HCT116 (cell line): ENCODE results near the gene MBOAT7. TPM values are rescaled to one million over a fixed set of nuclear protein-coding genes. Genes with fewer than 3 reads are reported as not detected.

ENCODE experiments used
- ATAC-seq: fragments of 200-7000 bp; cut with Tn5 transposase; 2 replicates; pipeline ENCODE4 v1.9.1; 2020; ENCODE audit warnings: mild to moderate bottlenecking, moderate library complexity
- BruUV-seq: library from RNA; stranded (reverse); fragments of 400-500 nt; replicated peaks from 2 replicates; lab custom pipeline; 2021; lab: Mats Ljungman, UMichigan
- CTCF ChIA-PET: fragments of 300-600 bp; sonication (Branson Sonifier 250); formaldehyde crosslinking; loops from one replicate; lab custom pipeline; 2021; ENCODE audit warnings: antibody characterized with exemption; lab: Charles Lee
- POLR2A ChIA-PET: fragments of 300-600, 350-600 bp; sonication (Branson Sonifier 250); formaldehyde crosslinking; loops from one replicate; lab custom pipeline; 2021; ENCODE audit warnings: antibody characterized with exemption; lab: Charles Lee
- RAD21 ChIA-PET, 2 experiments: fragments of 300-600 bp; sonication (Branson Sonifier 250); formaldehyde crosslinking; loops; one replicate each; lab custom pipeline; 2023; ENCODE audit warnings: low total read pairs in 2 of 2; ENCODE audit not compliant: uncharacterized antibody in 2 of 2, unreplicated experiment in 2 of 2, low non-redundant PET in 1 of 2; lab: Charles Lee
- DNase-seq: peaks from one replicate; pipeline ENCODE4 v3.0.0-alpha.2; 2010; ENCODE audit warnings: low read depth, low spot score
- H2AFZ ChIP-seq: fragments of 200-600 bp; shearing (Covaris generic), sonication (generic); 2 replicates; pipeline ENCODE4 v1.6.1; 2017; ENCODE audit warnings: low read depth, mixed run types, mixed read lengths, antibody characterized with exemption, low read length; ENCODE audit not compliant: poor library complexity, severe bottlenecking
- H3K27ac ChIP-seq: 2 replicates; pipeline ENCODE4 v1.5.1; 2012; ENCODE audit warnings: low read depth, low read length
- H3K27me3 ChIP-seq: fragments of 200-600 bp; sonication (generic); 2 replicates; pipeline ENCODE4 v1.6.1; 2016; ENCODE audit warnings: mixed run types, low read length, mixed read lengths; ENCODE audit not compliant: insufficient read depth
- H3K36me3 ChIP-seq, 2 experiments: fragments of 200-500 bp in 1 of 2; fragments of 200-600 bp in 1 of 2; sonication (Bioruptor generic) in 1 of 2; sonication (generic) in 1 of 2; 2 replicates each; pipeline versions ENCODE4 v1.5.1 to v1.6.1; 2014 to 2016; ENCODE audit warnings: low read length in 2 of 2, inconsistent platforms in 1 of 2, mixed read lengths in 1 of 2, mixed run types in 1 of 2; ENCODE audit not compliant: insufficient read depth in 2 of 2, control insufficient read depth in 1 of 2
- H3K4me1 ChIP-seq, 2 experiments: fragments of 200-600 bp in 1 of 2; sonication (generic) in 1 of 2; 2 replicates each; pipeline versions ENCODE4 v1.5.1 to v1.6.1; 2012 to 2017; ENCODE audit warnings: low read length in 2 of 2, inconsistent platforms in 1 of 2, mild to moderate bottlenecking in 1 of 2, mixed read lengths in 1 of 2, mixed run types in 1 of 2, moderate library complexity in 1 of 2; ENCODE audit not compliant: insufficient read depth in 2 of 2, control insufficient read depth in 1 of 2
- H3K4me2 ChIP-seq: fragments of 200-600 bp; sonication (generic); 2 replicates; pipeline ENCODE4 v1.6.1; 2017; ENCODE audit warnings: mixed run types, low read length, mixed read lengths
- H3K4me3 ChIP-seq, 2 experiments: fragments of 200-600 bp in 1 of 2; sonication (generic) in 1 of 2; replicated peaks in 1 of 2; 2 replicates each; pipeline ENCODE4 v1.5.1; 2011 to 2016; ENCODE audit warnings: low read length in 2 of 2, control low read depth in 1 of 2, low read depth in 1 of 2, mild to moderate bottlenecking in 1 of 2, mixed read lengths in 1 of 2, mixed run types in 1 of 2
- H3K79me2 ChIP-seq: fragments of 200-600 bp; sonication (generic); 2 replicates; pipeline ENCODE4 v1.6.1; 2017; ENCODE audit warnings: mild to moderate bottlenecking, mixed run types, low read length, moderate library complexity, mixed read lengths; ENCODE audit not compliant: insufficient read depth
- H3K9ac ChIP-seq: fragments of 200-600 bp; sonication (generic); 2 replicates; pipeline ENCODE4 v1.6.1; 2016; ENCODE audit warnings: low read length, mixed read lengths
- H3K9me2 ChIP-seq: fragments of 200-600 bp; sonication (generic), shearing (Covaris generic); 2 replicates; pipeline ENCODE4 v1.6.1; 2017; ENCODE audit warnings: mixed run types, mild to moderate bottlenecking, moderate library complexity; ENCODE audit not compliant: insufficient read depth
- H3K9me3 ChIP-seq, 2 experiments: fragments of 200-500 bp in 1 of 2; fragments of 200-600 bp in 1 of 2; sonication (Bioruptor generic) in 1 of 2; sonication (generic) in 1 of 2; 2 replicates each; pipeline ENCODE4 v1.6.1; 2014 to 2017; ENCODE audit warnings: low read length in 2 of 2, mixed read lengths in 2 of 2, inconsistent platforms in 1 of 2, low read depth in 1 of 2, mild to moderate bottlenecking in 1 of 2, mixed run types in 1 of 2, moderate library complexity in 1 of 2; ENCODE audit not compliant: control insufficient read depth in 1 of 2, insufficient read depth in 1 of 2
- H4K20me1 ChIP-seq: fragments of 200-600 bp; sonication (generic), shearing (Covaris generic); 2 replicates; pipeline ENCODE4 v1.6.1; 2017; ENCODE audit warnings: mixed run types, mild to moderate bottlenecking, moderate library complexity; ENCODE audit not compliant: insufficient read depth
- CEBPB ChIP-seq: IDR thresholded peaks from 2 replicates; pipeline ENCODE4 v1.6.1; 2012; ENCODE audit warnings: low read depth
- EGR1 ChIP-seq: IDR thresholded peaks from 2 replicates; pipeline ENCODE4 v1.6.1; 2012; ENCODE audit warnings: low read depth
- MAX ChIP-seq: IDR thresholded peaks from 2 replicates; pipeline ENCODE4 v1.6.1; 2012
- POLR2A ChIP-seq: IDR thresholded peaks from 2 replicates; pipeline ENCODE4 v1.7.0; 2011; ENCODE audit warnings: borderline replicate concordance; ENCODE audit not compliant: insufficient read depth, insufficient read length; ENCODE audit errors: extremely low read depth
- POLR2AphosphoS5 ChIP-seq: IDR thresholded peaks from 2 replicates; pipeline ENCODE4 v1.6.1; 2011; ENCODE audit warnings: mild to moderate bottlenecking, low read depth, low read length, moderate library complexity
- SIN3A ChIP-seq: IDR thresholded peaks from 2 replicates; pipeline ENCODE4 v1.6.1; 2012; ENCODE audit warnings: low read depth
- SP1 ChIP-seq: IDR thresholded peaks from 2 replicates; pipeline ENCODE4 v1.6.1; 2012; ENCODE audit warnings: low read depth
- ZFX ChIP-seq: fragments of 450-650 bp; IDR thresholded peaks from 2 replicates; pipeline ENCODE4 v1.6.1; 2017
- ZNF274 ChIP-seq: fragments of 200-500 bp; sonication (Bioruptor generic); IDR thresholded peaks from 2 replicates; pipeline ENCODE4 v1.6.1; 2014; ENCODE audit warnings: mild to moderate bottlenecking, low read depth, low read length, inconsistent platforms
- intact Hi-C: fragments of 100-400 bp; cut with micrococcal nuclease; formaldehyde crosslinking; loops from 2 replicates; pipeline ENCODE4 v1.10.0; 2022
- total RNA-seq: library from RNA; stranded (reverse); gene quantifications from one replicate; pipeline ENCODE4 v1.2.1, GENCODE V29; 2021; ENCODE audit not compliant: unreplicated experiment

Gene MBOAT7
- total RNA-seq, 1 experiment from 2014 or later = 113 TPM

GRCh38 chr19:54137699-54138488 lies 51.5 kb downstream of the MBOAT7 start, which contains the start of gene CNOT3 (continued):
- no peak for TF ChIP-seq ZNF274

- TF ChIP-seq MAX = no peak; the same call in 1 of the 2 replicates
- TF ChIP-seq CEBPB = no peak
- peak; percentile 65 for TF ChIP-seq SIN3A
- TF ChIP-seq POLR2A = peak; percentile 87
- peak; percentile 98 for TF ChIP-seq EGR1
- TF ChIP-seq ZFX = no peak
- TF ChIP-seq SP1 = peak; percentile 97
- peak; percentile 90 for TF ChIP-seq POLR2AphosphoS5
- ChIA-PET CTCF (interaction anchor here (0.6 to 1.4 kb wide), 14 partner anchors 32 to 344 kb away, joined by 3 to 11 read pairs (median 4); partner anchors contain the start of gene MBOAT7), POLR2A (interaction anchor here (0.9 to 2.0 kb wide), 18 partner anchors 11 to 327 kb away, joined by 3 to 26 read pairs (median 4); partner anchors contain the start of genes LENG1, MBOAT7, MYADM and PRPF31), RAD21 (interaction anchor here in 1 of 2 experiments (0.6 kb wide), 2 partner anchors 95 to 328 kb away, joined by 3 read pairs; no protein-coding TSS in a partner anchor)
- Histone ChIP-seq H3K36me3 (peaks cover 11 to 14% of the 10 kb centered on the region in 2 experiments; a peak in 3 of 4 replicates), H3K27me3 (no peaks in the 10 kb centered on the region), H4K20me1 (no peaks in the 10 kb centered on the region), H3K4me2 (peak overlapping the region; percentile 98), H3K4me1 (peaks cover 15 to 31% of the 10 kb centered on the region in 2 experiments), H3K9ac (peak overlapping the region; percentile 96), H3K27ac (peak overlapping the region; percentile 25), H3K9me2 (no peaks in the 10 kb centered on the region), H3K4me3 (peak overlapping the region; percentile 76 to 82), H3K79me2 (peaks cover 44% of the 10 kb centered on the region), H2AFZ (peak overlapping the region; percentile 18), H3K9me3 (no peaks in the 10 kb centered on the region)
- ATAC-seq (peak; percentile 84), DNase-seq (peak; percentile 100)
- no TSS peak for BruUV-seq
- intact Hi-C loops = loop anchor here (1.0 kb wide), 1 partner anchor 22 kb away; the partner anchor contains the start of gene LENG1
These were observed 52.3 kb downstream of the MBOAT7 start for GRCh38 chr19:54136864-54137698.
